ENCODE results near the gene NBPF20. TPM values are rescaled to one million over a fixed set of nuclear protein-coding genes. Genes with fewer than 3 reads are reported as not detected.

NBPF20 gene, protein sequence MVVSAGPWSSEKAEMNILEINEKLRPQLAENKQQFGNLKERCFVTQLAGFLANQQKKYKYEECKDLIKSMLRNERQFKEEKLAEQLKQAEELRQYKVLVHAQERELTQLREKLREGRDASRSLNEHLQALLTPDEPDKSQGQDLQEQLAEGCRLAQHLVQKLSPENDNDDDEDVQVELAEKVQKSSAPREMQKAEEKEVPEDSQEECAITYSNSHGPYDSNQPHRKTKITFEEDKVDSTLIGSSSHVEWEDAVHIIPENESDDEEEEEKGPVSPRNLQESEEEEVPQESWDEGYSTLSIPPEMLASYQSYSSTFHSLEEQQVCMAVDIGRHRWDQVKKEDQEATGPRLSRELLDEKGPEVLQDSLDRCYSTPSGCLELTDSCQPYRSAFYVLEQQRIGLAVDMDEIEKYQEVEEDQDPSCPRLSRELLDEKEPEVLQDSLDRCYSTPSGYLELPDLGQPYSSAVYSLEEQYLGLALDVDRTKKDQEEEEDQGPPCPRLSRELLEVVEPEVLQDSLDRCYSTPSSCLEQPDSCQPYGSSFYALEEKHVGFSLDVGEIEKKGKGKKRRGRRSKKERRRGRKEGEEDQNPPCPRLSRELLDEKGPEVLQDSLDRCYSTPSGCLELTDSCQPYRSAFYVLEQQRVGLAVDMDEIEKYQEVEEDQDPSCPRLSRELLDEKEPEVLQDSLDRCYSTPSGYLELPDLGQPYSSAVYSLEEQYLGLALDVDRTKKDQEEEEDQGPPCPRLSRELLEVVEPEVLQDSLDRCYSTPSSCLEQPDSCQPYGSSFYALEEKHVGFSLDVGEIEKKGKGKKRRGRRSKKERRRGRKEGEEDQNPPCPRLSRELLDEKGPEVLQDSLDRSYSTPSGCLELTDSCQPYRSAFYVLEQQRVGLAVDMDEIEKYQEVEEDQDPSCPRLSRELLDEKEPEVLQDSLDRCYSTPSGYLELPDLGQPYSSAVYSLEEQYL (N-terminal part only)
- total RNA-seq = 1 to 10 TPM; 1.0 to 1.7 TPM

GRCh38 chr1:145425436-145426029 is at the start of gene NBPF20:
Gene NBPF20, minus strand, starts transcription at chr1:145425603. Its CDS starts 20,331 bp downstream, at chr1:145405272.

Small RNA genes within 50 kb of the gene (small RNA-seq; reads per million reads assigned to genes)
- gene RF00003 = 71.0 to 161 reads per million in 2 donors

Other genes starting within 250 kb of the NBPF20 start
- not detected for gene PPIAL4D, start 183.4 kb downstream of the NBPF20 start, total RNA-seq
- 10 to 100 TPM; 34.8 to 38.0 TPM for gene GPR89A, start 182.4 kb upstream of the NBPF20 start, total RNA-seq